CD14-positive monocyte (primary cell): ENCODE results near the gene KANK2. TPM values are rescaled to one million over a fixed set of nuclear protein-coding genes. Genes with fewer than 3 reads are reported as not detected.

ENCODE experiments used
- DNase-seq, 3 donors: peaks; one replicate each; pipeline ENCODE4 v3.0.0-alpha.2; 2011 to 2022
- H2AFZ ChIP-seq: 2 replicates; pipeline ENCODE4 v1.6.0; 2012; ENCODE audit warnings: mild to moderate bottlenecking, low read depth, low read length, inconsistent platforms; ENCODE audit not compliant: insufficient read depth, poor library complexity, severe bottlenecking
- H3K27ac ChIP-seq, 2 donors: 1 replicate in 1 of 2; 2 replicates in 1 of 2; pipeline ENCODE4 v1.5.1; 2012 to 2013; ENCODE audit warnings: low read length in 2 of 2, control low read depth in 1 of 2, inconsistent platforms in 1 of 2, low read depth in 1 of 2, mild to moderate bottlenecking in 1 of 2
- H3K27me3 ChIP-seq, 2 donors: one replicate each; pipeline versions ENCODE4 v1.6.0 to v1.6.1; 2011 to 2013; ENCODE audit warnings: low read length in 2 of 2; ENCODE audit not compliant: control insufficient read depth in 2 of 2, insufficient read depth in 2 of 2
- H3K36me3 ChIP-seq, 2 donors: replicated peaks in 1 of 2; 1 replicate in 1 of 2; 2 replicates in 1 of 2; pipeline versions ENCODE4 v1.5.1 to v1.6.1; 2012 to 2013; ENCODE audit warnings: low read length in 2 of 2, control low read depth in 1 of 2, inconsistent platforms in 1 of 2, mild to moderate bottlenecking in 1 of 2; ENCODE audit not compliant: insufficient read depth in 2 of 2, control insufficient read depth in 1 of 2
- H3K4me1 ChIP-seq, 2 donors: 1 replicate in 1 of 2; 2 replicates in 1 of 2; pipeline versions ENCODE4 v1.5.1 to v1.6.1; 2012 to 2013; ENCODE audit warnings: low read length in 2 of 2, control low read depth in 1 of 2, inconsistent platforms in 1 of 2, mild to moderate bottlenecking in 1 of 2, moderate library complexity in 1 of 2; ENCODE audit not compliant: insufficient read depth in 2 of 2, control insufficient read depth in 1 of 2
- H3K4me2 ChIP-seq: replicated peaks from 2 replicates; pipeline ENCODE3; 2012; ENCODE audit warnings: low read length, moderate library complexity, mild to moderate bottlenecking; ENCODE audit not compliant: poor library complexity, severe bottlenecking; ENCODE audit errors: extremely low read depth
- H3K4me3 ChIP-seq, 3 experiments: fragments of 200-600 bp in 1 of 3; sonication (generic) in 1 of 3; replicated peaks in 1 of 3; 1 replicate in 2 of 3; 2 replicates in 1 of 3; pipeline ENCODE4 v1.5.1; 2011 to 2013; ENCODE audit warnings: low read length in 3 of 3, mild to moderate bottlenecking in 3 of 3, control low read depth in 2 of 3, low read depth in 2 of 3, inconsistent platforms in 1 of 3, moderate library complexity in 1 of 3
- H3K79me2 ChIP-seq: 2 replicates; pipeline ENCODE4 v1.6.0; 2012; ENCODE audit warnings: mild to moderate bottlenecking, control low read depth, inconsistent platforms, low read length, moderate library complexity; ENCODE audit not compliant: insufficient read depth
- H3K9ac ChIP-seq: 2 replicates; pipeline ENCODE4 v1.6.0; 2017; ENCODE audit warnings: low read length, mild to moderate bottlenecking; ENCODE audit not compliant: insufficient read depth, poor library complexity, severe bottlenecking
- H3K9me3 ChIP-seq, 2 donors: replicated peaks in 1 of 2; 1 replicate in 1 of 2; 2 replicates in 1 of 2; pipeline versions ENCODE4 v1.5.1 to v1.6.1; 2012 to 2013; ENCODE audit warnings: low read length in 2 of 2, control low read depth in 1 of 2; ENCODE audit not compliant: control insufficient read depth in 1 of 2, insufficient read depth in 1 of 2
- H4K20me1 ChIP-seq: 2 replicates; pipeline ENCODE4 v1.6.0; 2012; ENCODE audit warnings: mild to moderate bottlenecking, low read length, control low read depth, moderate library complexity; ENCODE audit not compliant: insufficient read depth
- H3K27ac Mint-ChIP-seq, 7 donors: one replicate each; pipeline ENCODE4 v1.8.0; 2020; ENCODE audit warnings: mild to moderate bottlenecking in 7 of 7, mixed read lengths in 7 of 7, moderate library complexity in 6 of 7, inconsistent platforms in 2 of 7
- H3K27me3 Mint-ChIP-seq, 3 donors: one replicate each; pipeline ENCODE4 v1.8.0; 2021 to 2022; ENCODE audit warnings: low read depth in 3 of 3, mild to moderate bottlenecking in 3 of 3, mixed read lengths in 3 of 3, moderate library complexity in 3 of 3, inconsistent platforms in 1 of 3
- H3K36me3 Mint-ChIP-seq, 2 donors: one replicate each; pipeline ENCODE4 v1.8.0; 2020; ENCODE audit warnings: mixed read lengths in 2 of 2, inconsistent platforms in 1 of 2, mild to moderate bottlenecking in 1 of 2
- H3K4me1 Mint-ChIP-seq: one replicate; pipeline ENCODE4 v1.8.0; 2020; ENCODE audit warnings: mild to moderate bottlenecking, mixed read lengths
- H3K4me3 Mint-ChIP-seq, 2 donors: one replicate each; pipeline ENCODE4 v1.8.0; 2020; ENCODE audit warnings: mild to moderate bottlenecking in 2 of 2, mixed read lengths in 2 of 2, moderate library complexity in 1 of 2
- H3K9me3 Mint-ChIP-seq, 7 donors: one replicate each; pipeline ENCODE4 v1.8.0; 2020 to 2022; ENCODE audit warnings: mixed read lengths in 7 of 7, mild to moderate bottlenecking in 6 of 7, moderate library complexity in 6 of 7, inconsistent platforms in 2 of 7
- WGBS: methylation state at CpG from one replicate; pipeline ENCODE4 v1.1.5; 2013; ENCODE audit warnings: missing lambda C conversion rate; ENCODE audit not compliant: insufficient coverage; 5-methylcytosine and 5-hydroxymethylcytosine counted together
- intact Hi-C, 2 donors: fragments of 100-400 bp; cut with micrococcal nuclease; formaldehyde crosslinking; loops; one replicate each; pipeline versions ENCODE4 v1.15.0 to v1.15.1; 2023
- polyA plus RNA-seq, 3 donors: library from polyadenylated mRNA; depleted of rRNA in 1 of 3; unstranded in 2 of 3; stranded (reverse) in 1 of 3; fragments of 300-500 nt in 2 of 3; fragments of >200 nt in 1 of 3; fragmentation: Illumina TruSeq in 2 of 3; gene quantifications; 1 replicate in 2 of 3; 2 replicates in 1 of 3; pipeline ENCODE4 v1.2.3, GENCODE V29; 2012 to 2021
- TF ChIP-seq, protein P1 (sequence below): fragments of 200-600 bp; IDR thresholded peaks from one replicate; pipeline ENCODE4 v1.8.0; 2022; ENCODE audit warnings: antibody characterized with exemption, mild to moderate bottlenecking

KANK2 gene
- polyA plus RNA-seq, 3 donors, result 0.40 to 1.3 (median 0.64) TPM

DNA sequence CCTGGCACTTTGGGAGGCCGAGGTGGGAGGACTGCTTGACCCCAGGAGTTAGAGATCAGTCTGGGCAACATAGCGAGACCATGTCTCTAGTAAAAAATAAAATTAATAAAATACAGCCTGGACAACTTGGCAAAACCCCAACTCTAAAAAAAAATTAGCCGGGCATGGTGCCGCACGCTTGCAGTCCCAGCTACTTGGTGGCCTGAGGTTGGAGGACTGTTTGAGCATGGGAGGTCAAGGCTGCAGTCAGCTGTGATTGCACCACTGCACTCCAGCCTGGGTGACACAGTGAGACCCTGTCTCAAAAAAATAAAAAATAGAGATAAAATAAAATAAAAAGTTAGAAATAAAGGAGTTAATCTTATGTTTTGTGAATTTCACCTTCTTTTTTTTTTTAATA lies 26.2 kb downstream of the KANK2 start:
- Histone ChIP-seq H3K4me1 (no peaks in the 10 kb centered on the region), H3K4me3 (no peak overlapping the region), H3K36me3 (no peaks in the 10 kb centered on the region), H3K9ac (no peak overlapping the region), H3K27me3 (no peaks in the 10 kb centered on the region), H3K9me3 (no peaks in the 10 kb centered on the region), H3K4me2 (no peak overlapping the region), H3K79me2 (no peaks in the 10 kb centered on the region), H3K27ac (no peak overlapping the region), H4K20me1 (no peaks in the 10 kb centered on the region), H2AFZ (no peak overlapping the region)
- Mint-ChIP-seq H3K4me3 (no peak overlapping the region), H3K27ac (no peak overlapping the region), H3K27me3 (peaks cover 0 to 1% (median 0%) of the 10 kb centered on the region in 3 donors), H3K4me1 (no peaks in the 10 kb centered on the region), H3K36me3 (peaks cover 0 to 10% of the 10 kb centered on the region in 2 donors), H3K9me3 (peaks cover 0 to 3% (median 0%) of the 10 kb centered on the region in 7 donors)
- intact Hi-C loops, result no loop called here
- no peak for DNase-seq
- WGBS, result no CpG with 5 or more reads among the region's 5 CpGs
- TF ChIP-seq, protein P1, sequence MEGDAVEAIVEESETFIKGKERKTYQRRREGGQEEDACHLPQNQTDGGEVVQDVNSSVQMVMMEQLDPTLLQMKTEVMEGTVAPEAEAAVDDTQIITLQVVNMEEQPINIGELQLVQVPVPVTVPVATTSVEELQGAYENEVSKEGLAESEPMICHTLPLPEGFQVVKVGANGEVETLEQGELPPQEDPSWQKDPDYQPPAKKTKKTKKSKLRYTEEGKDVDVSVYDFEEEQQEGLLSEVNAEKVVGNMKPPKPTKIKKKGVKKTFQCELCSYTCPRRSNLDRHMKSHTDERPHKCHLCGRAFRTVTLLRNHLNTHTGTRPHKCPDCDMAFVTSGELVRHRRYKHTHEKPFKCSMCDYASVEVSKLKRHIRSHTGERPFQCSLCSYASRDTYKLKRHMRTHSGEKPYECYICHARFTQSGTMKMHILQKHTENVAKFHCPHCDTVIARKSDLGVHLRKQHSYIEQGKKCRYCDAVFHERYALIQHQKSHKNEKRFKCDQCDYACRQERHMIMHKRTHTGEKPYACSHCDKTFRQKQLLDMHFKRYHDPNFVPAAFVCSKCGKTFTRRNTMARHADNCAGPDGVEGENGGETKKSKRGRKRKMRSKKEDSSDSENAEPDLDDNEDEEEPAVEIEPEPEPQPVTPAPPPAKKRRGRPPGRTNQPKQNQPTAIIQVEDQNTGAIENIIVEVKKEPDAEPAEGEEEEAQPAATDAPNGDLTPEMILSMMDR, result no peak

DNA sequence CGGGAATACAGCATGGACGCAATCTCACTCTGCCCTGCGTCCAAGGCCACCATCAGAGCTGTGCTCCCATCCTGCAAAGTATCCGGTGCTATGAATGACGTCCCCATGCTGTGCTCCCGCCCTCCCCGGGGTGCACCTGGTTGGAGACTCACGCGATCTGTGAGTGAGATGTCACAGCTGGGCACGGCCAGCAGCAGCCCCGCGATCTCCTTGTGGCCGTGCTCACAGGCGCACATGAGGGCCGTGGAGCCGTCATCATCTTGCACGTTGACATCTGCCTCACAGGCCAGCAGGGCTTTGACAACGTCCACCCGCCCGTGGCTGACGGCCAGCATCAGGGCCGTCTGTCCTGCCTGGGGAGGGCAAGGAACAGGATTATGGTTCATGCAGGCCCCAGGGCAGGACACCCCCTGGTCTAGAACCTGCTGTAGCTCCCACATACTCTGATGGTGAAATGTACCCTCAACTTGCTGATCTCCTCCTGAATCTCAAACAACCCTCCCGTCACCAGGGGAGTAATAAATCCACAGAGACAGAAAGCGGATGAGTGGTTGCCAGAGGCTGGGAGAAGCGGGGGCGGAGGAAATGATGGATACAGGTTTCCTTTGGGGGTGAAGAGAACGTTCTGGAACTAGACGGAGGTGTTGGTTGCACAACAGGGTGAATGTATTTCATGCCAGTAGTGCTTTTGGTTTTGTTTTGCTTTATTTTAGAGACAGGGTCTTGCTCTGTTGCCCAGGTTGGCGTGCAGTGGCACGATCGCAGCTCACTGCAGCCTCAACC lies 27.3 kb downstream of the KANK2 start:
- H3K27ac ChIP-seq, result no peak overlapping the region
- H4K20me1 ChIP-seq, result no peaks in the 10 kb centered on the region
- H3K36me3 ChIP-seq, result no peaks in the 10 kb centered on the region
- peaks cover 0 to 3% (median 0%) of the 10 kb centered on the region in 7 donors for H3K9me3 Mint-ChIP-seq
- H3K27me3 ChIP-seq, result no peaks in the 10 kb centered on the region
- peaks cover 0 to 3% (median 0%) of the 10 kb centered on the region in 3 donors for H3K27me3 Mint-ChIP-seq
- H3K4me3 Mint-ChIP-seq, result no peak overlapping the region
- no peaks in the 10 kb centered on the region for H3K4me1 Mint-ChIP-seq
- no peak overlapping the region for H3K4me3 ChIP-seq
- DNase-seq, result no peak
- peaks cover 0 to 7% of the 10 kb centered on the region in 2 donors for H3K36me3 Mint-ChIP-seq
- intact Hi-C loops, result no loop called here
- TF ChIP-seq, protein P1, result no peak
- H3K9ac ChIP-seq, result no peak overlapping the region
- no peaks in the 10 kb centered on the region for H3K79me2 ChIP-seq
- H2AFZ ChIP-seq, result no peak overlapping the region
- H3K4me2 ChIP-seq, result no peak overlapping the region
- H3K4me1 ChIP-seq, result no peaks in the 10 kb centered on the region
- H3K9me3 ChIP-seq, result no peaks in the 10 kb centered on the region
- peak overlapping the region in 1 of 7 donors; percentile 59 for H3K27ac Mint-ChIP-seq
- WGBS, result 93% methylated on average over 26 of the region's 31 CpGs
